GM19455 (cell line): ENCODE data around the gene ATP5ME.
"Not testable (repeated sequence)": the region's sequence is repeated elsewhere in the genome, so short reads cannot be mapped to it uniquely, and the experiment has no call there.

Experiments
- ATAC-seq: cut with Tn5 transposase; IDR thresholded peaks from one replicate; pipeline ENCODE4 v1.9.1; 2021; ENCODE audit not compliant: unreplicated experiment

Gene ATP5ME

DNA sequence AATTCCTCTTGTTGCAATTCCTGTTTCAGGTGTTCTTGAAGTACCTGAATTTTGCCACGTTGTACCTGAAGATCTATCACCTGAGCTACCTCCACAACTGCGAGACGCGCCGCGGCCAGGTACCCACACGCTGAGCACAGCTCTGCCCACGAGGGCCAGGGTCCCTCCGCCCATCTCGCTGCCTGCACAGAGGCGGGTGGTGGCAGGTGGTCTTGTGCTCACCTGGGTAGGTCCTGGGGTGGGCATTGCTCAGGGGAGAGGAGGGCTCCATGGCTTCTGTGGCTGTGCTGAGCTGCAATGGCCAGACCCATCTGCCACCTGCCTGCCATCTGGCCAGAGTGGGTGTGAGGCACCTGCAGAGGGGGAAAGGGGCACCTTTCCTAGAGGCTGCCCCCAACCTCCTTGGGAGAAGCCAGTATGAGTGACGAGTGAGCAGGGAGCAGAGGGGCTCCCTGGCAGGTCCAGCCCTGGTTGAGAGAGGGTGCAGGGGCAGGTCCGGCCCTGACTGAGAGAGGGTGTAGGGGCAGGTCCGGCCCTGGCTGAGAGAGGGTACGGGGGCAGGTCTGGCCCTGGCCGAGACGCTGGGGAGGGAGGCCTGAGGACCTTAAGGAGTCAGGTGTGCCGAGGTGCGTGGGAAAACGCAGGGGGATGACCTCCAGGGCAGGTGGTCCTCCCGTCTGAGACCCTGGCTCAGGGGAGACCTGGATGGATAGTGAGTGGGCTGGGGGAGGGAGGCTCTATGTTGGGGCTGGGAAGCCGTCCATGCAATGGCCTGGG is 38.0 kb downstream of the ATP5ME start:
- no peak for ATAC-seq

DNA sequence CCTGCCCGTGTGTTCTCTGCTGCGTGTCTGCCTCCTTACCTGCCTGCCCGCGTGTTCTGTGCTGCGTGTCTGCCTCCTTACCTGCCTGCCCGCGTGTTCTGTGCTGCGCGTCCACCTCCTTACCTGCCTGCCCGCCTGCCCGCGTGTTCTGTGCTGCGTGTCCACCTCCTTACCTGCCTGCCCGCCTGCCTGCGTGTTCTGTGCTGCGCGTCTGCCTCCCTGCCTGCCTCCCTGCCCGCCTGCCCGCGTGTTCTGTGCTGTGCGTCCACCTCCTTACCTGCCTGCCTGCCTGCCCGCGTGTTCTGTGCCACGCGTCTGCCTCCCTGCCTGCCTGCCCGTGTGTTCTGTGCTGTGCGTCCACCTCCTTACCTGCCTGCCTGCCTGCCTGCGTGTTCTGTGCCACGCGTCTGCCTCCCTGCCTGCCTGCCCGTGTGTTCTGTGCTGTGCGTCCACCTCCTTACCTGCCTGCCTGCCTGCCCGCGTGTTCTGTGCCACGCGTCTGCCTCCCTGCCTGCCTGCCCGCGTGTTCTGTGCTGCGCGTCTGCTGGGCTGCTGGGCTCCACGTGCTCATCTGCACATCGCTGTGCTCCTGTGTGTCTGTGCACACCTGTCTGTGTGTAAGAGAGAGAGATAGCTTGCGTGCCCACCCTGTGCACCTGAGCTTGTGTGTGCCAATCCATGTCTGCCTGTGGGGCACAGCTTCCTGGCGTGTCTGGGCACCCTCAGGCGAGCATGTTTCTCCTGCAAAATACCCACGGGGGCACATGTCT is 38.8 kb downstream of the ATP5ME start:
- ATAC-seq: not testable (repeated sequence)

DNA sequence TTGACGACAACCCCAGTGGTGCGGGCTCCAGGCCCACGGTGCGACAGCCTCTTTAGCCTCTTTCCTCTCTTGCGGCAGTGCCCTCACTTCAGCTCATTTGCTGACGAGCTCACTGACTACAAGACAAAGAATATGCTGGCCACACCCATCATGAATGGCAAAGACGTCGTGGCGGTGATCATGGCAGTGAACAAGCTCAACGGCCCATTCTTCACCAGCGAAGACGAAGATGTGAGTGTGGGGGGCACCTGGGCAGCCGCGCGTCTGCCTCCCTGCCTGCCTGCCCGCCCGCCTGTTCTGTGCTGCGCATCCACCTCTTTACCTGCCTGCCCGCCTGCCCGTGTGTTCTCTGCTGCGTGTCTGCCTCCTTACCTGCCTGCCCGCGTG is 39.5 kb downstream of the ATP5ME start:
- ATAC-seq: no peak

DNA sequence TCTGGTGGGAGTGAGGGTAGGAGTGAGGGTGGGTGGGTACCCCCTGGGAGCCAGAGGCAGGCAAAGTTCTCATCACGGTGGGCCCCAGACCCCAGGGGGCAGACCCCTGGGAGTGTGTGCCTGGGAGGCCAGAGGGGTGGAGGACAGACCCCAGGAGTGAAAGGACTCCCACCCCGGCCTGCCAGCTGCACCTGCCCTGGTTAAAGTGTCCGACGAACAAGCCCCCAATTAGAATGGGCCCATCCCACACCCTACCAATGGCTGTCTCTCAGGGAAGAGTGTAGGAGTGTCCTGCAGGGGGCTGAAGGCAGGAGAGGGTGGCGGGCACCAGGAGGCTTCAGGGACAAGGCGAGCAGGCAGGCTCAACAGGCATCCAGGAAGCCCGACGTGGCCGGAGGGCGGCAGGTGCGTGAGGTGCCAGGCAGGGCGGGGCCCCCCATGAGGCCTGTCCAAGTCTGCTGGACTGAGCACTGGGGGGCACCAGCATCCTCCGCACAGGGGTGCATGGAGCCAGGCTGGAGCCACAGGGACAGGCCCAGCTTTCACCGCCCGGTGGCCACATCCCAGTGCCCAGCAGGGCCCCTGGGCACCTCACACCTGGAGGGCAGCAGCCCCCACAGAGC is 40.0 kb downstream of the ATP5ME start:
- no peak for ATAC-seq

DNA sequence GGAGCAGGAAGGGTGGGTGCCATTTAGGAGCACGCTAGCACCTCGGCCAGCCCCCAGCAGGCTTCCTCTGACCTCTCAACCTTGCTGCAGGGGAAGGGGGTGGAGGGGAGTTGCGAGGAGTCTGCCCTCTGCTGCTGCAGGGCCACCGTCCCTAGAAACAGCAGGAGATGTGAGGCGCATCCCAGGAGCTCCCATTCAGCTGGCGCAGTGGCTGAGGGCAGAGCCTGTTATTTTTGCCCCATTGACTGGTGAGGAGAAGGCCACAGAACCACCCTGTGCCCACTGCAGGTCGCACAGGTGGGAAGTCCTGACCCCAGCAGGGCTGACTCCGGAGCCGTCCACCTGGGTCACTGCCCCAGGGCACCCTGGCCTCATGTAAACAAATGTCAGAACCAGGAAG is 40.7 kb downstream of the ATP5ME start:
- ATAC-seq: no peak

DNA sequence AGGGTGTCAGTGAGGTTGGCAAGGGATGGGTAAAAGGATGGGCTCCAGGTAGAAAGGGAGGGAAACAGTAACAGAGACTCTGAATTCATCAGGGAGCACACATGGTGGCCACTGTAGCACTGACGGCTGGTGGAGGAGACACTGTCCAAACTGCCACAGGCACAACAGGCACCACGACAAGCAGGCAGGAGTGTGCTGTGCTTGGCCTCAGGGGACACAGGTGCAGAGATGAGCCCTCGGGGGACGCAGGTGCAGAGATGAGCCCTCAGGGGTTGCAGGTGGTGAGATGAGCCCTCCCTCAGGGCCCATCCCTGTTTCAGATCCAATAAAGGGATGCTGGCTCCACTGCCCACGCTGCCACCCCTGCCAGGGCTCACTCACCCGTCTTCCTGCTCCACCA is 41.1 kb downstream of the ATP5ME start:
- no peak for ATAC-seq

DNA sequence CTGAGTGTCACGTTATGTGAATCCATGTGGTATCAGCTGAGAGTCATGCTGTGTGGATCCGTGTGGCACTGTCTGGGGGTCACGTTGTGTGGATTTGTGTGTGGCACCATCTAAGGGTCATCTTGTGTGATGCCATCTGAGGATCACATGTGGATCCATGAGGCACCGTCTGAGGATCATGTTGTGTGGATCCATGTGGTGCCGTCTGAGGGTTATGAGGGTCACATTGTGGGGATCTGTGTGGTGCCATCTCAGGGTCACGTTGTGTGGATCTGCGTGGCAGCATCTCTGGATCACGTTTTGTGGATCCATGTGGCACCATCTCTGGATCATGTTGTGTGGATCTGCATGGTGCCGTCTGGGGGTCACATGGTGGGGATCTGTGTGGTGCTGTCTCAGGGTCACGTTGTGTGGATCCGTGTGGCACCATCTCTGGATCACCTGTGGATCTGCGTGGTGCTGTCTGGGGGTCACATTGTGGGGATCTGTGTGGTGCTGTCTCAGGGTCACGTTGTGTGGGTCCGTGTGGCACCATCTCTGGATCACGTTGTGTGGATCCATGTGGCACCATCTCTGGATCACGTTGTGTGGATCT is 41.8 kb downstream of the ATP5ME start:
- no peak for ATAC-seq

DNA sequence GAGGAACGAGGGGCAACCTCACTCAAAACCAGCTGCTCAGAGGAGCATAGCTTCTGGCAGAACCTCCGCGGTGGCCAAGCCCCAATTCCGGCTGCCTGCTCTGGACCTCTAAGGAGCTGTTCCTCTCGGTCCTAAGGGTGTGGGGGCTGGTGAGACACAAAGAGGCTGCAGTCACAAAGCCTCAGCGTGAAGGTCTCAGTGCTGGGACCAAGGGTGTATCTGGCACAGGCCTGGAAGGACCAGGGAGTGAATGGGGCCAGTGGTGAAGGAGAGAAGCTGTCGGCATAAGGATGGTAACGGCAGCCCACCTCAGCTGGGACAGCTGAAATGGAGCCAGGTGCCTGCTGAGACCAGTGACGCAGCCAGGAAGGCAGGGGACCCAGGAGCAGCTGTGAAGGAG is 43.4 kb downstream of the ATP5ME start:
- no peak for ATAC-seq

DNA sequence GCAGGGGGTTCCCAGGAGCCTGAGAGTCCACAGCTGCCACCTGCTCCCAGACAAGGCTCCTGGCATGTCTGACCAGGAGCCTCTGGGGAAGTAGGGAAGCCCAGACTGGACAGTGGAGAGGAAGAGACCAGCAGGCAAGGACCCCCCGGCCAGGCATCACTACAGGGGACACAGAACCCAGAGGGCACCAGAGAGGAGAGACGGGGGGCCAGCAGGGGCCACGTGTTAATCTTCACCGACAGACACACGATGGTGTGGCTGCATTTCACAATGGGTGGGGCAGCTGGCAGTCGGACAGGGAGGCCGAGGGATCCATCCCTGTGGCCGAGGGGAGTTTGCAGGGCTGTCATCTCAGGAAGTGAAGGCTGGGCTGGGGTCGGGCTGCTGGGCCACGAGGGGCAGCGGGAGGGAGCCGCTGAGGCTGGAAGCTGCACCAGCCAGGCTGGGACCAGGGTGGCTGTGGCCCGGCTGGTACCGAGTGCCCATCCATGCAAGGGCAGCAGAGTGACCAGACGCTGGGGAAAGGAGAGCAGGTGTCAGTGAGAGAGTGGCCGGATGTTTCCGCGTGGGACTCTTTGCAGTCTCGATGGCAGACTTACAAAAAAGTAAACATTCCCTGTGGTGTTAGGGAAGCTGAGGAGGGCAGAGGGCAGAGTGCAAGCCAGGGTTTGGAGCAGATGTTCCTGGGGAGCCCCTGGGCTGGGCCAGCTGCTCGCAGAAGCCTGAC is 44.0 kb downstream of the ATP5ME start:
- ATAC-seq: no peak

DNA sequence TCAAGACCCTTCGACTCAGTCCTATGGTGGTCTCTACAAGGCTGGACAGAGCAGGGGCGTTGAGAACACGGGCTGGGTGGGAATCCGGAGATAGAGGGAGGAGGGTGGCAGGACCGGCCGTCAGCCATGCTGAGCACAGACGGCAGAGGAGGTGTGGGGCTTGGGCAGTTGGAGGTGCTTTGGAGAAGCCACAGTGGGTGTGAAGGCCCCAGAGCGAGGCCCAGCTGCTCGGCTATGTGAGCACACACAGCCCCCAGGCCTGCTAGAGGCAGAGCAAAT is 44.5 kb downstream of the ATP5ME start:
- no peak for ATAC-seq

DNA sequence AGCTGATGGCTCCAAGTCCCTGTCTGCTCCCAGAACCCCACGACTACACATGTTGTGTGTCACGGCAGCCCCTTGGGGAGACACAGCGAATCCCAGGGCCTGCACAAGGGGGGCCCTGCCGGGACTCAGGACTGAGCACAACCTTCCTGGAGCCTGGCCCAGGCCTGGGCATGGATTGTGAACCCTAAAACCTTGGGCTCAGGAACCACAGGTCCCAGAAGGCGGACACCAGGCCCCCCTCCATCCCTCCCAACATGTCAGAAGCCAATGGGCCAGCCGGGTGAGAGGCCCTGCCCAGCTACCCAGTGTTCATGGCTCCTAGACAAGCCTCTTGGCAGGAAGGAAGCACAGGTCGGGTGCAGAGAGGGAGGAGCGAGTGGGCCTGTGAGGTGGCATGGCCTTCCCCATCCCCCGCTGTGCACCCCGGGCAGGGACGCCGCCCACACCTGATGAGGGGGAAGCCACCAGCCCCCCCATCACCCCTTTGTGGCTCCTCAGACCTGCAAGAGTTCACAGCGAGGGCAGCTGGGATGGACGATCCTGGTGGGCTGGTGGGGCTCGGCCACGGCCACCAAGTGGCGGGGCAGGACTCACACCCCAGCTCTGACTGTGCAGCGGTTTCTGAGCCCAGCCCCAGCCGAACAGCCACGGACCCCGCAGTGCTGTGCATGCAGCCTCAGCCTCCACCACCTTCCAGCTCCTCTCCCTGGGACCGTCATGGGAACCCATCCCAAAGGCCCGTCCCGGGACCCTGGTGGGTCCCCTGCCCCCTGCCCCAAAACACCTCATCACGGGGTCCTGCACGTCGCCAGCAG is 45.0 kb downstream of the ATP5ME start:
- no peak for ATAC-seq

DNA sequence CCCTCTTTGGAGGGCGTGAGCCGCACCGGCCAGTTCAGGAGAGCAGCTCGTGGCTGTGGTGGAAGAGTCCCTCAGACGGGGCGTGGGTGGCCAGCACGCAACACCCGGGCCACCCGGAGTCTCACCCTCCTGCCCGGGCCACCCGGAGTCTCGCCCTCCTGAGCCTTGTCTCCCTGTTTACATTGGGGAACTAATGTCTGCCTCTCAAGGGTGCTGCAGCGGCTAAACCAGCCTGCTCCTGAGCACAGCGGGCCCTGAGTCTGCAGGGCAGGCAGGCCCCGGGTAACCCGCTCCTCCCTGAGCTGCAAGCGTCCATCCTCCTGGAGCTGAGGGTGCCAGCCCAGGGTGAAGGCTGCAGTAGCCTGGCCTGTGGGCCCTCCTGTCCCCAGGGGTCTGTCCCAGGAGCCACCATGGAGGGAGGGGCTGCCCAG is 45.8 kb downstream of the ATP5ME start:
- ATAC-seq: no peak

DNA sequence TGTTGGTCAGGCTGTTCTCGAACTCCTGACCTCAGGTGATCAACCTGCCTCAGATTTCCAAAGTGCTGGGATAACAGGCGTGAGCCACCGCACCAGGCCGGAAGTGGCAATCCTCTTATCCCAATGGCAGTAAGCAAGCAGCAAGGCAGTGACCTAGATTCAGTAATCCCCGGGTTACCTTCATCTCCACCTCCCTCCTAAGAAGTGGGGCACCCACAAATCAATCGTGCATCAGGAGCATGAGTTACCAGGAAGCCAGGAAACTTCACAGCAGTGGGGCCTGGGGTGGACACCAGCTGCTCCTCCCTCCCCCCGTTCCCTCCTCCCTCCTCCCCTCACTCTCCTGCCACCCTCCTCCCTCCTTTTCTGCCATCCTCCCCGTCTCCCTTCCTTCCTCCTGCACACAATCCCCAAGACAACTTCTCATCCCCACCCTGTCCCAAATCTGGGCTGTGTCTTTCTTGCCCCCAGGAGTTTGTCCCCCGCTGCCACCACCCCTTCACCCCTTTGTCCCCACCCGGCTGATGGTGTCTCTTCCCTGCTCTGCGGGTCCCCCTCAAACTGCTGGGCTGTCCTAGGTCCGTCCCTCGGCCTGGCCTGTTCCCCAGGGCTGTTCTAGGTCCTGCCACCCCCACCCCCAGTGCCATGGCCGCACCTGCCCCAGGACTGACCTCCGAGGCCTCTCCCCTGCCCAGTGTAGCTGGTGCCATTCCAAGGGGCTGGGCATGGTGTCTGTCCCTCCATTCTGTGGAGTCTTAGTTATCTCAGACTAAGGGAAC is 46.5 kb downstream of the ATP5ME start:
- no peak for ATAC-seq

DNA sequence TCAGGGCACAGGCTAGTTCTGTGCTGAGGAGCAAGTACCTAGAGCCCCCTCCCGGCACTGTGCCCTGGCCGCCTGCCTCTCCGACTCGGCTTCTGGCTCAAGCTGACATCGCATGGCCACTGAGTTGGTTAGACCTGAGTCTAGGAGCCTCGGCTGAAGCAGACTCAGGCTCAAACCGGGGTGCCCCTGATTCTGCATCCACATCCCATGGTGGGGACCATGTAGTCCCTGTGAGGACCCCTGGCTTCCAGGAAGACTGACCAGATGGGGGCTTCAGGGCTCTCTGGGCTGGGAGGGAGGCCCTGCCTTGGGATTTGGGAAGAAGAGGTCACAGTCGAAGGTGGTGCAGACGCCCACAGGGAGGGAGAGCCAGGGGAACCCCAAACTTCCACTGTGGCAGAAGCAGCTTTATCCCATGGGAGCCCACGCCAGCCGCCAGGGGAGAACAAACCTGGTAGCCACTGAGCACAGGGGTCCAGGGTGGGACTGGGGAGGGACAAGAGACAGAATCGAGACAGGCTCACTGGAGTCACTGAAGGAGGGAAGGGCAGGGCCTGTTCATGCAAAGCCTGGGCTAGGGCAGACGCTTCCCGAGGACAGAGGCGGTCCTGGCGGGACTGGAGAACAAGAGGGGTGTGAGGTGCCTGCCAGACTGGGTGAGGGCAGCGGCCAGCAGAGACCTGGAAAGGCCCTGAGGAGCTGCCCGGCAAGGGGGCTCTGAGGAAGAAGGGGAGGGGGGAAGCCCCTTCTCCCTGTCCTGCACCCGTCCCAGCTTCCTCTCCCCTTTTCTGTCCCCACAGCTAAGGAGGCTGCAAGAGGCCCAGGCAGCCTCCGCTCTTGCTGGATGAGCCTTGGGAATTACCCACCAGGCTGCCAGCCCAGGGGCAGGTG is 47.6 kb downstream of the ATP5ME start:
- ATAC-seq: no peak

DNA sequence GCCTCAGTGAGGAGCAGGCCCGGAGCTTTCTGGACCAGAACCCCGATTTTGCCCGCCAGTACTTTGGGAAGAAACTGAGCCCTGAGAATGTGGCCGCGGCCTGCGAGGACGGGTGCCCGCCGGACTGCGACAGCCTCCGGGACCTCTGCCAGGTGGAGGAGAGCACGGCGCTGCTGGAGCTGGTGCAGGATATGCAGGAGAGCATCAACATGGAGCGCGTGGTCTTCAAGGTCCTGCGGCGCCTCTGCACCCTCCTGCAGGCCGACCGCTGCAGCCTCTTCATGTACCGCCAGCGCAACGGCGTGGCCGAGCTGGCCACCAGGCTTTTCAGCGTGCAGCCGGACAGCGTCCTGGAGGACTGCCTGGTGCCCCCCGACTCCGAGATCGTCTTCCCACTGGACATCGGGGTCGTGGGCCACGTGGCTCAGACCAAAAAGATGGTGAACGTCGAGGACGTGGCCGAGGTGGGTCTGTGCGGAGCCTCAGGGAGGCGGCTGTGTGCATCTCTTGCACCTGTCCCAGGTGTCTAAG is 48.4 kb downstream of the ATP5ME start:
- no peak for ATAC-seq

DNA sequence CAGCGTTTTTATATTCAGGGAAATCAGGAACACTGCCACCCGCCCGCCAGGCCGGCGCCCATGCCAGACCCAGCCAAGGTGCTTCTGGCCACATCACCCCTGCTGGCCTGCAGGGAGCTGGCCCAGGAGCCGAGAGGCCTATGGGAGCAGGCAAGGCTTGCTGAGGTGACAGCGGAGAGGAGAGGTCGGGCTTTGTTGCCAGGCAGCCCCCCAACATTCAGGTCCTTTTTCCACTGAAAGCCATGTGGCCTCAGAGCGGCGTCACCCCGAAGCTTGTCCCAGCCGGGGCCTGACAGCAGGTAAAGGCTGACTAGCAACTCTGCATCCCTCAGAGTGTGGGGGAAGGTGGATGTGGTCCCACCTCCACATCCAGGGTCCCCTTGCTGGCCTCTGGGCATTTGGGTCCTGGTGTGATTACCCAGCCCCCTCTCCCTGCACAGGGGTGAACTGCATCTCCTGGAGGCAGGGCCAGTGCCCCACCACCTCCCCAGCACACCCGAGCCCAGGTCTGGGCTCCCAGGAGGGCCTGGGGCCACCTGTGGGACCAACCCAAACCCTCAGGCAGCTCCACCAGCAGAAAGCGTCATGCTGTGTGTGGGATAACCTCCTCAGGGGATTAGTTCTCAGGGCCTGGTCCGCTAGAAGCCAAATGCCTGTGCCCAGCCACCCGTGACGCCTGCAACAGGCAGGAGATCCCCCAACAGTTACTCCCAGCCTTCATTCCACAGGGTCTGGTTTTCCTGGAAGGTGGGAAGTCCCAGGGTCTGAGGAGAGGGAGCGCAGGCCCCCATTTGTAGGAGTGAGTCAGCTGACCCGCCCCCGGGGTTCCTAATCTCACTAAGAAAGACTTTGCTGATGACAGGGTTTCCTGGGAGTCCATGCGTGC is 49.1 kb downstream of the ATP5ME start, which contains the start of gene PDE6B:
PDE6B (plus strand) TSS at position 869 of the 886 bp plus-strand sequence. CDS start 54 bp downstream, outside the sequence.
- no peak for ATAC-seq

DNA sequence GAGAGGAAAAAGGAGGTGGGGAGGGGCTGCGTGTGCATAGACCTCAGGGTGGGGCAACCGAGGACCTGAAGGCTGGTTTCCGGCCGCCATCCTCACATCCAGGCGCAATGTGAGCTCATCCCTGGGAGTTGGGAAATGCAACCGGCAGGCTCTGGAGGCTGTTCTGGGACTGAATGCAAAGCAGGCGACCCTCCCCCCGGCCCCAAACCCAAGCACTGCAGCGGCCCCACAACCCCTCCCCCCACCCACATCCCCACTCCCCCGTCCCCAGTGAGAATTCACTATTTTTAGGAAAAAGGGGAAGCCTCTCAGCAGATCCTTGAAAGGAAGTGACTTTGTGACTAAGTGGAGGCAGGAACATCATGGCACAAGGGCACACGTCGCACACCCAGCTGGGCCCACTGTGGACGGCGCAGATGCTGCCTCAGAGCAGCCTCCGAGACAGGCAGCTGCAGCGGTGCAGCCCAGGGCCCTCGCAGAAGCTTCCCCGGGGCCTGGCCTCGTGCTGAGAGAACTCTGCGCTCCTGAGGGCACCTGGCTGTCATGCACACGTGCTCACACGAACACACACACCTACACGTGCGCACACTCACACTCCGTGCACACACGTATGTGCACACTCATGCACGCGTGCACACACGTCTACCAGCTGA is 50.0 kb downstream of the ATP5ME start:
- ATAC-seq: no peak
